ENCODE results near the gene BUB3.

Gene BUB3

GRCh38 chr10:123150271-123150985, 3.8 kb upstream of the BUB3 start:
- TF ChIP-seq SIN3A (IDR thresholded peaks at IDR 0.05; ENCODE audit: borderline replicate concordance, insufficient read depth, low read length) (no peak), TAF1 (IDR thresholded peaks at IDR 0.05; ENCODE audit: borderline replicate concordance, insufficient read depth, low read length) (no peak), POLR2AphosphoS5 (IDR thresholded peaks at IDR 0.05; ENCODE audit: low read depth, low read length) (no peak), REST (IDR thresholded peaks at IDR 0.05; ENCODE audit: insufficient read depth in 1 of 2, low read depth in 2 of 2, low read length in 2 of 2) (no peak), FOXP2 (optimal IDR thresholded peaks at IDR 0.05; ENCODE audit: borderline replicate concordance, extremely low read depth, extremely low read length, insufficient read depth) (no peak)

GRCh38 chr10:123150986-123151736, 3.0 kb upstream of the BUB3 start:
- no peak for TF ChIP-seq FOXP2 (optimal IDR thresholded peaks at IDR 0.05; ENCODE audit: borderline replicate concordance, extremely low read depth, extremely low read length, insufficient read depth)
- TF ChIP-seq SIN3A (IDR thresholded peaks at IDR 0.05; ENCODE audit: borderline replicate concordance, insufficient read depth, low read length): no peak
- no peak for TF ChIP-seq TAF1 (IDR thresholded peaks at IDR 0.05; ENCODE audit: borderline replicate concordance, insufficient read depth, low read length)

- TF ChIP-seq SIN3A (IDR thresholded peaks at IDR 0.05; ENCODE audit: borderline replicate concordance, insufficient read depth, low read length) (no peak), FOXP2 (optimal IDR thresholded peaks at IDR 0.05; ENCODE audit: borderline replicate concordance, extremely low read depth, extremely low read length, insufficient read depth) (no peak), TAF1 (IDR thresholded peaks at IDR 0.05; ENCODE audit: borderline replicate concordance, insufficient read depth, low read length) (no peak), POLR2AphosphoS5 (IDR thresholded peaks at IDR 0.05; ENCODE audit: low read depth, low read length) (no peak), REST (IDR thresholded peaks at IDR 0.05; ENCODE audit: insufficient read depth in 1 of 2, low read depth in 2 of 2, low read length in 2 of 2) (no peak)
Observed at GRCh38 chr10:123151737-123152135, 2.5 kb upstream of the BUB3 start.

- TF ChIP-seq REST (IDR thresholded peaks at IDR 0.05; ENCODE audit: insufficient read depth in 1 of 2, low read depth in 2 of 2, low read length in 2 of 2): no peak
- TF ChIP-seq POLR2AphosphoS5 (IDR thresholded peaks at IDR 0.05; ENCODE audit: low read depth, low read length): no peak
- TF ChIP-seq FOXP2 (optimal IDR thresholded peaks at IDR 0.05; ENCODE audit: borderline replicate concordance, extremely low read depth, extremely low read length, insufficient read depth): no peak
- no peak for TF ChIP-seq TAF1 (IDR thresholded peaks at IDR 0.05; ENCODE audit: borderline replicate concordance, insufficient read depth, low read length)
- no peak for TF ChIP-seq SIN3A (IDR thresholded peaks at IDR 0.05; ENCODE audit: borderline replicate concordance, insufficient read depth, low read length)
Observed at GRCh38 chr10:123153486-123154091, 613 bp upstream of the BUB3 start.

- TF ChIP-seq TAF1 (IDR thresholded peaks at IDR 0.05; ENCODE audit: borderline replicate concordance, insufficient read depth, low read length): no peak
- TF ChIP-seq FOXP2 (optimal IDR thresholded peaks at IDR 0.05; ENCODE audit: borderline replicate concordance, extremely low read depth, extremely low read length, insufficient read depth): no peak
Observed at GRCh38 chr10:123154711-123155505, 706 bp downstream of the BUB3 start.
